CD14-positive monocyte (primary cell): ENCODE data around the gene CAPNS2. TPM values are rescaled to one million over a fixed set of nuclear protein-coding genes. Genes with fewer than 3 reads are reported as not detected.

Experiments
- DNase-seq, 3 donors: peaks; one replicate each; pipeline ENCODE4 v3.0.0-alpha.2; 2011 to 2022
- H2AFZ ChIP-seq: 2 replicates; pipeline ENCODE4 v1.6.0; 2012; ENCODE audit warnings: mild to moderate bottlenecking, low read depth, low read length, inconsistent platforms; ENCODE audit not compliant: insufficient read depth, poor library complexity, severe bottlenecking
- H3K27ac ChIP-seq, 2 donors: 1 replicate in 1 of 2; 2 replicates in 1 of 2; pipeline ENCODE4 v1.5.1; 2012 to 2013; ENCODE audit warnings: low read length in 2 of 2, control low read depth in 1 of 2, inconsistent platforms in 1 of 2, low read depth in 1 of 2, mild to moderate bottlenecking in 1 of 2
- H3K27me3 ChIP-seq, 2 donors: one replicate each; pipeline versions ENCODE4 v1.6.0 to v1.6.1; 2011 to 2013; ENCODE audit warnings: low read length in 2 of 2; ENCODE audit not compliant: control insufficient read depth in 2 of 2, insufficient read depth in 2 of 2
- H3K36me3 ChIP-seq, 2 donors: replicated peaks in 1 of 2; 1 replicate in 1 of 2; 2 replicates in 1 of 2; pipeline versions ENCODE4 v1.5.1 to v1.6.1; 2012 to 2013; ENCODE audit warnings: low read length in 2 of 2, control low read depth in 1 of 2, inconsistent platforms in 1 of 2, mild to moderate bottlenecking in 1 of 2; ENCODE audit not compliant: insufficient read depth in 2 of 2, control insufficient read depth in 1 of 2
- H3K4me1 ChIP-seq, 2 donors: 1 replicate in 1 of 2; 2 replicates in 1 of 2; pipeline versions ENCODE4 v1.5.1 to v1.6.1; 2012 to 2013; ENCODE audit warnings: low read length in 2 of 2, control low read depth in 1 of 2, inconsistent platforms in 1 of 2, mild to moderate bottlenecking in 1 of 2, moderate library complexity in 1 of 2; ENCODE audit not compliant: insufficient read depth in 2 of 2, control insufficient read depth in 1 of 2
- H3K4me2 ChIP-seq: replicated peaks from 2 replicates; pipeline ENCODE3; 2012; ENCODE audit warnings: low read length, moderate library complexity, mild to moderate bottlenecking; ENCODE audit not compliant: poor library complexity, severe bottlenecking; ENCODE audit errors: extremely low read depth
- H3K4me3 ChIP-seq, 3 experiments: fragments of 200-600 bp in 1 of 3; sonication (generic) in 1 of 3; replicated peaks in 1 of 3; 1 replicate in 2 of 3; 2 replicates in 1 of 3; pipeline ENCODE4 v1.5.1; 2011 to 2013; ENCODE audit warnings: low read length in 3 of 3, mild to moderate bottlenecking in 3 of 3, control low read depth in 2 of 3, low read depth in 2 of 3, inconsistent platforms in 1 of 3, moderate library complexity in 1 of 3
- H3K79me2 ChIP-seq: 2 replicates; pipeline ENCODE4 v1.6.0; 2012; ENCODE audit warnings: mild to moderate bottlenecking, control low read depth, inconsistent platforms, low read length, moderate library complexity; ENCODE audit not compliant: insufficient read depth
- H3K9ac ChIP-seq: 2 replicates; pipeline ENCODE4 v1.6.0; 2017; ENCODE audit warnings: low read length, mild to moderate bottlenecking; ENCODE audit not compliant: insufficient read depth, poor library complexity, severe bottlenecking
- H3K9me3 ChIP-seq, 2 donors: replicated peaks in 1 of 2; 1 replicate in 1 of 2; 2 replicates in 1 of 2; pipeline versions ENCODE4 v1.5.1 to v1.6.1; 2012 to 2013; ENCODE audit warnings: low read length in 2 of 2, control low read depth in 1 of 2; ENCODE audit not compliant: control insufficient read depth in 1 of 2, insufficient read depth in 1 of 2
- H4K20me1 ChIP-seq: 2 replicates; pipeline ENCODE4 v1.6.0; 2012; ENCODE audit warnings: mild to moderate bottlenecking, low read length, control low read depth, moderate library complexity; ENCODE audit not compliant: insufficient read depth
- H3K27ac Mint-ChIP-seq, 7 donors: one replicate each; pipeline ENCODE4 v1.8.0; 2020; ENCODE audit warnings: mild to moderate bottlenecking in 7 of 7, mixed read lengths in 7 of 7, moderate library complexity in 6 of 7, inconsistent platforms in 2 of 7
- H3K27me3 Mint-ChIP-seq, 3 donors: one replicate each; pipeline ENCODE4 v1.8.0; 2021 to 2022; ENCODE audit warnings: low read depth in 3 of 3, mild to moderate bottlenecking in 3 of 3, mixed read lengths in 3 of 3, moderate library complexity in 3 of 3, inconsistent platforms in 1 of 3
- H3K36me3 Mint-ChIP-seq, 2 donors: one replicate each; pipeline ENCODE4 v1.8.0; 2020; ENCODE audit warnings: mixed read lengths in 2 of 2, inconsistent platforms in 1 of 2, mild to moderate bottlenecking in 1 of 2
- H3K4me1 Mint-ChIP-seq: one replicate; pipeline ENCODE4 v1.8.0; 2020; ENCODE audit warnings: mild to moderate bottlenecking, mixed read lengths
- H3K4me3 Mint-ChIP-seq, 2 donors: one replicate each; pipeline ENCODE4 v1.8.0; 2020; ENCODE audit warnings: mild to moderate bottlenecking in 2 of 2, mixed read lengths in 2 of 2, moderate library complexity in 1 of 2
- H3K9me3 Mint-ChIP-seq, 7 donors: one replicate each; pipeline ENCODE4 v1.8.0; 2020 to 2022; ENCODE audit warnings: mixed read lengths in 7 of 7, mild to moderate bottlenecking in 6 of 7, moderate library complexity in 6 of 7, inconsistent platforms in 2 of 7
- CTCF ChIP-seq: fragments of 200-600 bp; IDR thresholded peaks from one replicate; pipeline ENCODE4 v1.8.0; 2022; ENCODE audit warnings: antibody characterized with exemption, mild to moderate bottlenecking
- WGBS: methylation state at CpG from one replicate; pipeline ENCODE4 v1.1.5; 2013; ENCODE audit warnings: missing lambda C conversion rate; ENCODE audit not compliant: insufficient coverage; 5-methylcytosine and 5-hydroxymethylcytosine counted together
- intact Hi-C, 2 donors: fragments of 100-400 bp; cut with micrococcal nuclease; formaldehyde crosslinking; loops; one replicate each; pipeline versions ENCODE4 v1.15.0 to v1.15.1; 2023
- polyA plus RNA-seq, 3 donors: library from polyadenylated mRNA; depleted of rRNA in 1 of 3; unstranded in 2 of 3; stranded (reverse) in 1 of 3; fragments of 300-500 nt in 2 of 3; fragments of >200 nt in 1 of 3; fragmentation: Illumina TruSeq in 2 of 3; gene quantifications; 1 replicate in 2 of 3; 2 replicates in 1 of 3; pipeline ENCODE4 v1.2.3, GENCODE V29; 2012 to 2021

CAPNS2 gene
- polyA plus RNA-seq, 3 donors, result 0.17 to 0.35 TPM; not detected in 1

GRCh38 chr16:55574811-55575210 is 8.3 kb downstream of the CAPNS2 start:
- Histone ChIP-seq H4K20me1 (peaks cover 7% of the 10 kb centered on the region), H3K9ac (no peak overlapping the region), H3K27ac (peak overlapping the region; percentile 30 to 72), H3K4me2 (peak overlapping the region; percentile 4), H3K9me3 (no peaks in the 10 kb centered on the region), H3K4me3 (peak overlapping the region in 1 of 3 experiments; percentile 1), H3K79me2 (no peaks in the 10 kb centered on the region), H2AFZ (no peak overlapping the region), H3K27me3 (no peaks in the 10 kb centered on the region), H3K36me3 (peaks cover 20 to 52% of the 10 kb centered on the region in 2 donors), H3K4me1 (peaks cover 36 to 46% of the 10 kb centered on the region in 2 donors)
- H3K27me3 Mint-ChIP-seq, result no peaks in the 10 kb centered on the region
- no peak for TF ChIP-seq CTCF
- peak in 2 of 3 donors; percentile 35 to 55 for DNase-seq
- H3K9me3 Mint-ChIP-seq, result no peaks in the 10 kb centered on the region
- intact Hi-C loops, result no loop called here
- no CpG with 5 or more reads among the region's 2 CpGs for WGBS
- H3K36me3 Mint-ChIP-seq, result peaks cover 15 to 23% of the 10 kb centered on the region in 2 donors
- peaks cover 27% of the 10 kb centered on the region for H3K4me1 Mint-ChIP-seq
- H3K4me3 Mint-ChIP-seq, result peak overlapping the region in 1 of 2 donors; percentile 35
- peak overlapping the region; percentile 66 to 92 (median 88) for H3K27ac Mint-ChIP-seq

GRCh38 chr16:55575496-55575895 is 9.0 kb downstream of the CAPNS2 start:
- Histone ChIP-seq H3K36me3 (peaks cover 23 to 58% of the 10 kb centered on the region in 2 donors), H4K20me1 (peaks cover 7% of the 10 kb centered on the region), H3K9ac (no peak overlapping the region), H3K4me2 (peak overlapping the region; percentile 4), H3K4me3 (no peak overlapping the region), H3K27me3 (no peaks in the 10 kb centered on the region), H3K79me2 (no peaks in the 10 kb centered on the region), H3K27ac (peak overlapping the region in 1 of 2 donors; percentile 72), H3K4me1 (peaks cover 36 to 46% of the 10 kb centered on the region in 2 donors), H3K9me3 (no peaks in the 10 kb centered on the region), H2AFZ (no peak overlapping the region)
- intact Hi-C loops, result no loop called here
- H3K4me3 Mint-ChIP-seq, result no peak overlapping the region
- TF ChIP-seq CTCF, result no peak
- no peak for DNase-seq
- peaks cover 20 to 27% of the 10 kb centered on the region in 2 donors for H3K36me3 Mint-ChIP-seq
- H3K27ac Mint-ChIP-seq, result peak overlapping the region in 2 of 7 donors; percentile 16 to 28
- peaks cover 29% of the 10 kb centered on the region for H3K4me1 Mint-ChIP-seq
- 80% methylated on average over 1 of the region's 1 CpG for WGBS
- no peaks in the 10 kb centered on the region for H3K27me3 Mint-ChIP-seq
- H3K9me3 Mint-ChIP-seq, result no peaks in the 10 kb centered on the region
